ENCODE results near the gene SLC29A1.

GRCh38 chr6:44199883-44200282, 23.5 kb upstream of the SLC29A1 start:
- TF ChIP-seq POLR2A (IDR thresholded peaks at IDR 0.05), result no peak
- TF ChIP-seq CTCF (IDR thresholded peaks at IDR 0.05), result no peak
